Cardiac fibroblast (primary cell): Measurements from ENCODE around the gene ZMAT5.

ENCODE experiments used
- DNase-seq, 2 donors: peaks; one replicate each; pipeline versions ENCODE4 v3.0.0 to v3.0.0-alpha.2; 2010; ENCODE audit warnings: low read depth in 2 of 2
- H3K4me3 ChIP-seq, 2 donors: replicated peaks in 1 of 2; 1 replicate in 1 of 2; 2 replicates in 1 of 2; pipeline ENCODE4 v1.5.1; 2011; ENCODE audit warnings: low read depth in 2 of 2, low read length in 2 of 2, mild to moderate bottlenecking in 2 of 2, moderate library complexity in 1 of 2
- TF ChIP-seq, protein P1 (sequence below): IDR thresholded peaks from one replicate; pipeline ENCODE4 v1.5.1; 2011; ENCODE audit warnings: low read depth, mild to moderate bottlenecking, low read length, inconsistent platforms

The ZMAT5 gene

DNA sequence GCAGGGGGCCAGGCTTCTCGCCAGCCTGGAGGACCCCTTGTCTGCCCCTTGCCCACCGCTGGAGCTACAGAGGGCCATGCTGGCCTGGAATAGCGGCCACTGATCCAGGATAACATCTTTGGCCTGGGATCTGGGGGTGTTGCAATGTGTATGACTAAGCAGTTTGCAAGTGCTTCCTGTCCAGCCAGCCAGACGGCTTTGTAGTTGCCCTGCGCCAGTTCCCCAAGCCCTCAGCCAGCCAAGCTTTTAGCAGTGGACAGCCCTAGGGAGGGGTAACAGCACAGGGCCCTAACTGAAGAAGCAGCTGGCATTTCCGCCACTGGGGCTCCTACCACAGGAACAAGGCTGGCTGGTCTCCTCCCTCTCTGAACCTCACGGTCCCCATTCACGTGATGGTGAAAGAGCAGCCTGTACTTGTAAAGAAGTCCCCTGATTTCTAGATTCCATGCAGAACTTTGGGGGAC is 32.4 kb upstream of the ZMAT5 start:
- peak; percentile 97 for DNase-seq
- TF ChIP-seq, protein P1, sequence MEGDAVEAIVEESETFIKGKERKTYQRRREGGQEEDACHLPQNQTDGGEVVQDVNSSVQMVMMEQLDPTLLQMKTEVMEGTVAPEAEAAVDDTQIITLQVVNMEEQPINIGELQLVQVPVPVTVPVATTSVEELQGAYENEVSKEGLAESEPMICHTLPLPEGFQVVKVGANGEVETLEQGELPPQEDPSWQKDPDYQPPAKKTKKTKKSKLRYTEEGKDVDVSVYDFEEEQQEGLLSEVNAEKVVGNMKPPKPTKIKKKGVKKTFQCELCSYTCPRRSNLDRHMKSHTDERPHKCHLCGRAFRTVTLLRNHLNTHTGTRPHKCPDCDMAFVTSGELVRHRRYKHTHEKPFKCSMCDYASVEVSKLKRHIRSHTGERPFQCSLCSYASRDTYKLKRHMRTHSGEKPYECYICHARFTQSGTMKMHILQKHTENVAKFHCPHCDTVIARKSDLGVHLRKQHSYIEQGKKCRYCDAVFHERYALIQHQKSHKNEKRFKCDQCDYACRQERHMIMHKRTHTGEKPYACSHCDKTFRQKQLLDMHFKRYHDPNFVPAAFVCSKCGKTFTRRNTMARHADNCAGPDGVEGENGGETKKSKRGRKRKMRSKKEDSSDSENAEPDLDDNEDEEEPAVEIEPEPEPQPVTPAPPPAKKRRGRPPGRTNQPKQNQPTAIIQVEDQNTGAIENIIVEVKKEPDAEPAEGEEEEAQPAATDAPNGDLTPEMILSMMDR = no peak
- H3K4me3 ChIP-seq = no peak overlapping the region

DNA sequence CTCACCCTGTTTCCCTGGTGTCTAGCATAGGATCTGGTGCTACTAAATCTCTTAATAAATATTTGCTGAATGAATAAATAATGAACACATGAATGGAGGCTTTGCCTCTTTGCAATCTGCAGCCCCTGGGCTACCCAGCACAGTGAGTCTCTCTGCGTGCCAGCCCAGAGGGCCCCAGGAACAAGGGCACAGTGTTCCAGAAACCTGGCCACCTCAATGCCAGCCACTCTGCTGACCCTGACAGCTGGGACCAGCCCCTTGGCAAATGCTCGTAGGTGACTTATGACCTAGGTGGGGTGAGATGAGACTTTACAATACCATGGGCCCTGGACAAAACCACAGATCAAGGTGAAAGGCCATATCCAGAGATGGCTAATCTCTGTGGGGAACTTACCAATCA is 32.0 kb upstream of the ZMAT5 start:
- no peak overlapping the region for H3K4me3 ChIP-seq
- TF ChIP-seq, protein P1 = no peak
- DNase-seq = no peak

DNA sequence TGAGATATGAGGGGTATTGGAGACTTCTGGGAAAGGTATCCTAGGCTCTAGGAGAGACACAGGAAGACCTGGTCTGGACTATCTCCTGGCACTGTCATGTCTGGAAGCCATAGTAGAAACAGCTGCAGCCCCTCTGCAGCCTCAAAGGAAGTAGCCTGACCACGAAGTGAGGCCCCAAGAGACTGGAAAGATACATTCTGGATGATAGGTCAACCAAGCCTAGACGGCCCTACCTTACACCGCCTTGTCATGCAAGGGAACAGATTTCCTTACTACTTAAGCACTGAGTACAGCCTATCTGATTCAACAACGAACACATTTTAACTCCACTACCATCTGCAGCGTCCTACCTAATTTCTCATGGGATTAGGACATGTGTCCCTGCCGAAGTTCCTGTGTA is 31.5 kb upstream of the ZMAT5 start:
- no peak overlapping the region for H3K4me3 ChIP-seq
- TF ChIP-seq, protein P1 = no peak
- peak in 1 of 2 donors; percentile 25 for DNase-seq

DNA sequence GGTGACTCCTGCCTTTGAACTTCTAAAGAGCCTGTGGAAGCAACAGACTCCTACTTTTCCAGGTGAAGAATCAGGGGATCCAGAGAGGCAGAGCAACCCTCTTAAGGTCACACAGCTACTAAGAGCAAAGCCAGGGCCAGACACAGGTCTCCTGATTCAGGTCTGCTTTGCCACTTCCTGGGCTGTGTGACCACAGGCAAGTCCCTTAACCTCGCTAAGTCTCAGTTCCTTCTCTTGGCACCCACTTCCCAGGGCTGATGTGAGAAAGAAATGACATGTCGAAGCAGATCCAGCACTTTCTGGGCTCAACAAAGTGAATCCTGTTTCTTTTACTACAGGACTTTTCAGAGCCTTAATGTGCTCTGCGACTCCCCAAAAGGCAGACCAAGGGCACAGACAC is 30.5 kb upstream of the ZMAT5 start:
- TF ChIP-seq, protein P1 = no peak
- no peak overlapping the region for H3K4me3 ChIP-seq
- DNase-seq = no peak

DNA sequence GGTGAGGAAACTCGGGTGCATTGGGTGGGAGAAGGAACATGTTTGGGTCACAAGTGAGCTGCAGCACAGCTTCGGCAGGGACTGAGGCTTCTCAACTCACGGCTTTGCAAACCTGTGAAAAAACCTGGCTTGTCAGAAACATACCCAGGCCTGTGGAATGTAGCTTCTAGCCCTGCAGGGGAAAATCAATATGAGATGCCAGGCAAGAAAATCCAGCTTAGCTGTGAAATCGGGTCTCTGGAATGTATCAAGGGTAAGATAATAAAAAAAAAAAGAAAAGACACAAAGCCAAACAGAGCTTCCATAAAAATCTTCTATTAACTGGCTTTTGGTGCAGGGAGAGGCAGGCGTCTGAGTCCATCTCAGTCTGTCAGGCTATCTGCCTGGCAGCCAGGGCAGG is 28.9 kb upstream of the ZMAT5 start:
- TF ChIP-seq, protein P1 = no peak
- DNase-seq = no peak
- H3K4me3 ChIP-seq = no peak overlapping the region

DNA sequence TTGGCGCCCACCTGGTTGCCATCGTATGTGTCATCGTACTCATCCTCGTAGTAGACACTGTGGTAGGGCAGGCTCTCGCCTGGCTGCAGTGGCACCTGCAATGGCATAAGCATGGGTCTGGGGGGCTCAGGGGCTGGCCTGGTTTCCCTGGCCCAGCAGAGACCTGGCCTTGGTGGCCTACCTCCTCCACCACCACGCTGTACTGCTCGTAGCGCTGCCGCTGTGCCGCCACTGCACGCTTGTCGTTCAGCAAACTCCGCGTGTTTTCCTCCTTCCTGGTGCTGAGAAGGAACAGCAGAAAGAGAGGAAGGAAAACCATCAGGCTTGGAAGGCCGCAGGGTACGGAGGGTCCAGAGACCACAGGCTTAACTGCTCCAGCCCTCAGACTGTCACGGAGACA is 26.6 kb upstream of the ZMAT5 start:
- TF ChIP-seq, protein P1 = no peak
- no peak for DNase-seq
- H3K4me3 ChIP-seq = no peak overlapping the region

DNA sequence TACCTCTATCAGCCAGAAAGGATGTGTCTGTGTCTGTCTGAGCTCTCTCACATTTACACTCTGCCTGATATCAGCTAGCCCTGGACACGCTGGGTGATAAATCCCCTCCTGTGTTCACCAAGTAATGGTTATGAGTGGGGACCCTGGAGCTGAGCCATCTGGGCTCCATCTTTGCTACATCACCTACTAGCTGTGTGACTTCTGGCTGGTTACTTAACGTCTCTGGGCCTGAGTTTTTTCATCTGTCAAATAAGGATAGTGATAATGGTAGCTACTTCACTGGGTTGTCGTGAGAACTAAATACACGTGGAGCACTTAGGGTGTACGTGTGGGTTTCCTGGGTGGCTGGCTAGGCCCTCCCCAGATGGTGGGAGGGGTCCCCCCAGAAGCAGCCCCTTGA is 23.3 kb upstream of the ZMAT5 start:
- TF ChIP-seq, protein P1 = no peak
- H3K4me3 ChIP-seq = no peak overlapping the region
- DNase-seq = no peak
